Fibroblast of skin of abdomen (primary cell): ENCODE results near the gene CHI3L2.

Experiments used
- DNase-seq: peaks from one replicate; pipeline ENCODE4 v3.0.0-alpha.2; 2013

CHI3L2 gene

DNA sequence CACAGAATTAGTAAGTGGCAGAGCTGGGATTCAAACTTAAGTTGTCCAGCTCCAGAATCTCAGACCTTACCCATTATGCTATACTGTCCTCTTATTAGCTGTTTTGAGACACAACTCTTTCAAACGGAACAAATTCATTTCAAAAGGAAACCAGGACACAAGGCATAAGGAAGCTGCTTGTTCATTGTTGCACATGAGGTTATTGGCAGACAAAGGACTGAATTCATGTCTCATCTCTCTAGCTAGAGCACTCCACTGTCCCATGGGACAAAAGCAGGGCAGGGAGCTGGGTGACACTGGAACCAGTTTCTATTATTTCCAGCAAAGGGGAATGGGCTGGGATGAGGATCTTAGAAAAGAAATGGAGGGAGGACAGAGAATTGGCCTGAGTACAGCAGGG is 26.4 kb downstream of the CHI3L2 start:
- no peak for DNase-seq

DNA sequence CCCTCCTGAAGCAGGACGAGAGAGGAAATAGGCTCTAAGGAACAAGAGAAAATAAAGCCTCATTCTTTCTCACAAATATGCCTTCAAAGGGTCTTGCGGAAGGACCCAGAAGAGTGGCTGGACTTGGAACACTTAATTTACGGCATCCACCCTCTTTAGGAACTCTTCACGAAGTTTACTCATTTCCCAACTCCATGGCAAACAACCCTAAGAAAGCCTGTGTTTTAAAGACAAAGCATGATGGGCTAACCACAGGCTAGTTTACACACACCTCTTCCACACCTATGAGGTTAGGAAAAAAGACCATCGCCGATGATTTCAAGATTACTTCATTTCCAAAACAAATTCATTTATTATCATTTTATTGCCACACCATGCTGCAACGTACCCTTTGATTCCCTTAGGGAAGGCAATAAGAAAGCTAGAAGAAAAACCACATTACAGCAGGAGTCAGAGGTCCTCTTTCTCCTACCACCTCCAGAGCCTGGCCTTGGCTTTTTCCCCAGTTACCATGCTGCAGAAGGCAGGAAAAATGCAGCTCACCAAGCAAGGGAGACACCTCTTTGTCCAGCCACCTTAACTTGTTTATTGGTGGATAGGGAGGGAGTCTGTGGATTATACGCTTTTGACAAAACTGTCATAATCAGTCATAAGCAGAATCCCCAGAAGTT is 29.6 kb downstream of the CHI3L2 start:
- no peak for DNase-seq

DNA sequence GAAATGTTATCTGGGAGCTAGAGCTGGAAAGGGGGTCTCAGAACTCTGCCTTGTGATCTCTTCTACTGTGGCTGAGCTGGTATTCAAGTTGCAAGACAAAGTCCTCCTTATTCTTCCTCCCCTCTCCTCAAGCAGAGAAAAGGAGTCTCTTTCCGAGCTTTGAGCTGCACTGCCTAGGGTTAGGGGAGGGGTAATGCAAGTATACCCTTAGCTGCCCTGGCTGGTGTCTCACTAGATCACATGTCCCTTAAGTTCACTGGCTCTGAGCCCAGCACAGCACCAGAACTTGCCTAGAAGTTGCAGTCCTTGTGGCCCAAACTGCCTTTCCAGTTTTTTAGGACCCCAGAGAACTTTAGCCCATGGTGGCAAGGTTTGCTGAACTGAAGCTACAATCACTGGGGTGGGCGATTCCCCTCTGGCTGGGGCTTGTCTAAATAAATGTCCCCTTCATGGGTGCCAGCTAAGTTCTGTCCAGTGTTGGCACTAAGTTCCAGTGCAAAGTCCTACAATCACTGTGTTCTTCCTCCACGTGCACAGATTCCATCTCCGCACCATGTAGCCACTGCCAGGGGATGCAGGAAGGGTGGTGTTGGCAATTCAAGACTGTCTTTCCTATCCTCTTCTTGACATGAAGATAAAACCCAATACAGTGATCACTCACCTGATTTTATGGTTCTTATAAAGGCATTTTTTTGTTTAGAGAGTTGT is 40.4 kb downstream of the CHI3L2 start:
- DNase-seq = no peak

DNA sequence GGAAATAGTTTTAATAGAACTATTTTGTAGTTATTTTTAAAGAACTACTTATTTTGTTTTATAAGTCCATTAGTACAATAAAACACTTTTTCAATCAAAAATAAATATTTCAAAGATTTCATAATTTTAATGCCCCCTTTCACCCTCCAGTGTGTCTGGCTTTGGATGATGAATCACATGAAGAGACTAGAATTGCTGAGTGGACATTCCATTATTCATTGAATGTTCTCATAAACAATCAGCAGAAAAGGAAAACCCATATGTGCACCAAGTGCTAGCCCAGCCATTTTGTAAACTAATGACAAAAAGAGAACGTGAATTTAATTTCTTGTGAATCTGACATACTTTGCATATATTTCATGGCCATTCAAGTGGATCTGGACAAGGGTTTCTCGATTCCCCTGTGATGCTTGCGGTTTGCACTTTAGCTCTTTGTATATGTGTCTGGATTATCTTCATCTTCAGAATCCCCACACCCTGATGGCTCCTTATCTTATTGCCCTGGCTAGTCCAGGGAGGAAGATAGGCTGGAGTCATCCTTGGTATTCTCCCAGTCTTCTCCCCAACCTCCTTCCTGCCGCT is 42.4 kb downstream of the CHI3L2 start:
- DNase-seq = no peak

DNA sequence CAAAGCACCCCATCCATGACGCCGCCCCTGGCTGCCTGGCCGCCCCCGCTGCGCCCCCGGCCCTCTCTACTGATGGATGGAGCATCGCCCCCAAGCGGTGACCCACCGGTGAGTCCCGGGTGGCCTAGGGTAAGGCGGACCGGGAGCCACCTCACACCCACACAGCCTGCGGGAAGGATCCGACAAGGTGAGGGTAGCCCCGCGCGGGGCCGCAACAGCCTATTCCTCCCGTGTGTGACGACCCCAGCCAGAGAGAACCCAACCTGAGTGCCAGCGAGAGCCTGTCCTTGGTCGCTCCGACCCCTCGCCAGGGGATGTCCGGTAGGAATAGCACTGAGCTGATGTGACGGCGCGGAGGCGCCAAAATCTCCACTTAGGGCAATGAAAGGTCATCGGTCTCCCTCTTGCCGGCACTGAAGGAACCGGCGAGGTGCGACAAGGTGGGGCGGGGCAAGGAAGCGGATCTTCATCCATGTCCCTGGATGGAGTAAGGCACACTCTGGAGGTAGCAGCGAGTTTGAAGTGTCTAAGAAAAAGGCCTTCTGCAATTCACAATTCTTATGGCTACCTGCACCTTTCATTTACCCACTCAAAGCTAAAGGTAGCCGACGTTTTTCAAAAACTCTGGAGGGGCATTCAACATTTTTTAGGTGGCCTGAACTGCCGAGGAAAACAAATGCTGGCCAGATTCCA is 43.4 kb downstream of the CHI3L2 start:
- DNase-seq = no peak

DNA sequence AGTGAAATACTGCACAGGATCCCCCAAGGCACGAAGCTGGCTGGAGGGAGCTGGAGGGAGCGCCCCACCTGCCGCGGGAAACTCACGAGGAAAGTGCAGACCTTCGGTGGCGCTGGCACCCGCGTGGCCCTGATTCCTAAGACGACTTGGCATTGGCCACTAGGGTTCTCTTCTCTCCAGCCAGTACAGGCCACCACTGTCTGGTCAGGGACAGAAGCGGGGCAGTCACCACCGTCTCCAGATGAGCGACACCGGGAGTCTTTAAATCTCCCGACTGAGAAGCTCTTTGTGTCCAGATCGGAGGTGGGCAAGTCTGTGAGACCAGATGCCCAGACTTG is 43.9 kb downstream of the CHI3L2 start:
- no peak for DNase-seq

DNA sequence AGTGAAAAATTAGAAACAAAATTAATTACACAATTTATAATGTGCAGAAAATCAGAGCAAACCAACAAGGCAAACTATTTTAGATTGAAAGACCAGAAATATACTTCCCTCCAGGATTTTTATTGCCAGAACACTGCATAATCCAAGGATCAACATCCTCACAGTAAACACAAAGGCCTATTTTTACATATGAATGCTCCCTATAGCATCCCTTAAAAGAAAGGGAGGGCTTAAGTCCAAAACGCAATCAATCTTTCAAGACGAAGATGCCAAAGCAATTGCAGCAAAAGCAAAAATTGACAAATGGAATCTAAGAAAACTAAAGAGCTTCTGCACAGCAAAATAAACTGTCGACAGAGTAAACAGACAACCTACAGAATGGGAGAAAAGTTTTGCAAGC is 44.6 kb downstream of the CHI3L2 start:
- DNase-seq = no peak

DNA sequence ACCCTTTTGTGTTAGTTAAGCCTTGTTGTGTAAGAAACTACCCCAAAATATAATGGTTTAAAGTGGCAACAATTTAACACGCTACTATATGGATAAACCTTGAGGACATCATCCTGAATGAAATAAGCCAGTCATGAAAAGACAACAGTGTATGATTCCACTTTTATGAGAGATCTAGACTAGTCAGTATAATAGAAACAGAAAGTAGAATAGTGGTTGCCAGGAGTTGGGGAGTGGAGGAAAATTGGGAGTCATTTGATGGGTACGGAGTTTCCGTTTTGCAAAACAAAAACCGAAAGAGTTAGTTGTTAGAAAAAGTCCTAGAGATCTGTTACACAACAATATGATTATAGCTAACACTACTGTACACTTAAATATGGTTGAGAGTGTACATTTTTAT is 47.1 kb downstream of the CHI3L2 start:
- no peak for DNase-seq

DNA sequence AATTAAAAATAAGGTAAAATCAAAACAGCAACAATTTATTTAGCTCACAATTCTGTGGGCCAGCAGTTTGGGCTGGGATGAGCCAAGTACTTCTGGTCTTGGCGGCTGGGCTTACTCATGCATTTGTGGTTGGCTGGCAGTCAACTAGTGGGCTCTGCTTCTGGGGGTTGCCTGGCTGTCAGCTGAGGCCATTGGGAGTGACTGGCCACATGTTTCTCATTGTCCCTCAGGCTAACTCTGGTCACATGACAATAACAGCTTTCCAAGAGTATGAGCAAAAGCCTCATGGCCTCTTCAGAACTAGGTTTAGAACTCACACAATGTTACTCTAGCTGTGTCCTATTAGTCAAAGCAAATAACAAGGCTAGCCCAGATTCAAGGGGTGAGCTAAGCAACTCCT is 47.6 kb downstream of the CHI3L2 start:
- peak; percentile 44 for DNase-seq

DNA sequence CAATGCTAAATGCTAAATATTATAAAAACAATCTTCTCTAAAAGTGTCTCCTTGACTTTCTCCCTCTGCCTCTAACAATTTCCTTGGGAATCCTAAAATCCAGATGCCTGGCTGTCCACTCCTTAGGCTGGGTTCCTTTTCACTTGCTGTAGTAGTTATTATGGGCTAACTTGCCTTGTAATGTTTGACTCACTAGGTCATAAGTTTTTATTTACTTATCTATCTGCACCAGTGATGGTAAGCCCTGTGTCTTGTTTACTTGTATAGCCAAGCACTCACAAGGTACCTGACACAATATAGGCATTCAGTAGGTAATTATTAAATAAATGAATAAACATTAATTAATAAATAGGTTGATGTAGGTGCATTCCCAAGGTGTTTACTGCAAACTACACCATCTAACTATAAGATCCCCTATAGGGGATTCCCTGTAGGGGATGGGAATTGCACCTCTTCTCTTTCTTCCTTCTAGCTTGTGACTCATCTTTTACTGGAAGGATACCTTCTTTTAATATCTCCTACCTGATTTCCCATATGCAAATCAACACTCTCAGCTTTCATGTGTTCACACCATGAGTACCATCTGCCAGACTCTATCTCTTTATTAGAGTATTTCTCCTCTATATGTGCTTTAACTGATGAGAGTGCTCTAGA is 48.4 kb downstream of the CHI3L2 start:
- DNase-seq = no peak

DNA sequence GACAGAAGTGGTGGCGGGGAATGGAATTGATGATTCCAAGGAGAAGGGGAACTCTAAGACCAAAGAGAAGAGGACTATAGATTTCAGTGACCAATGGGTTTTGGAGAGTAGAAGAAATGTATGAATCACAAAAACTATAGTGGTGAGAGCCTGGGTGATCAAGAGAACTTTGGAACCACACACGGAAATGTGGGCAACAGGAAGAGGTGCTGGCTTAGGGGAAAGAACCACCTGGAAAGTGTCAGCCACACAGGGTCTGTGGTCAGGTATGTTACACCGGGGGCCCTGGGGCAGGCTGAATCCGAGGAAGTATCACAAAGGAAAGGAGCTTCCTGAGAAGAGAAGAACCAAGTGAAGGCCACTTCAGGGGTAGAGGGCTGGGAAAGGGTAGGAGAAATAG is 51.6 kb downstream of the CHI3L2 start:
- DNase-seq = no peak

DNA sequence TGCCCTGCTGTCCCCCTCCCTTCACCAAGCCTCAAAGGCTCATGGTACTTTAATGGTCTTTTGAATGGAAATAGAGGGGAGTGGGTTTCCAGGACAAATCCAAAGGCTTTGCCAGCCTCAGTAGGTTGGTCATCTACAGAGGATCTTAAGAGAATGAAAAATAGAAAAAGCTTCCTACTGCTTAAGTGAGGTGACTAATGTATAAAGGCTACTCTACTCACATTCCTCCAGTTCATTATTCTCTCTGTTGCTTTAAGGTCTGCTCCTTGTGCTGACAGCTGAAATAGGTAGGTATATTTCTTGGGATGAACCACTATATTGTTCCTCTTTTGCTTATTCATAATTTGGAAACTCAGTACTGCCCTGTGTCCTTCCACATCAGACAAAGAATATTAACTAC is 52.8 kb downstream of the CHI3L2 start:
- DNase-seq = no peak

DNA sequence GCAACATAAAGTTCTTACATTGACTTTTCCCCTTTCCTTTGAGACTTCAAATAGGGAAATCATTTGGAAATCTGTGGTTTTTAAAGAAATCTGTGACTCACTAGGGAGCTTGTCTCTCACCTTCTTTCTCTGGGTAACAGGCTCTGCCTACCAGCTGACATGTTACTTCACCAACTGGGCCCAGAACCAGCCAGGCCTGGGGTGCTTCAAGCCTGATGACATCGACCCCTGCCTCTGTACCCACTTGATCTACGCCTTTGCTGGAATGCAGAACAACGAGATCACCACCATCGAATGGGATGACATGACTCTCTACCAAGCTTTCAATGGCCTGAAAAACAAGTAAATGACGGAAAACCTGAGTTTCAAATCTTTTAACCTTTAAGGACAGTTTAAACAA is 53.9 kb downstream of the CHI3L2 start:
- DNase-seq = no peak

DNA sequence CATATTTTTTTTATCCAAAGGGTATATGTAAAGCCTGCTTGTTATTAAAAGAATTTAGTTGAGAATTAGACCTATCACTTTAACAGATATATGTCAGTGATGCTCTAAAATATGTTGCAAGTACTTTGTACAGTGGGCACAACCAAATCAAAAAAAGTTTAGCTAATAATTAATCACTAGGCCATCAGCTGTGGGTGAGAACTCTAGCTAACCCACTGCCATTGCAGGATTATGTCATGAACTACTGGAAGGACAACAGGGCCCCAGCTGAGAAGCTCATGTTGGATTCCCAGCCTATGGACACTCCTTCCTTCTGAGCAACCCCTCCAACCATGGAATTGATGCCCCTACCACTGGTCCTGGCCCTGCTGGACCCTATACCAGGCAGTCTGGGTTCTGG is 56.3 kb downstream of the CHI3L2 start:
- no peak for DNase-seq

DNA sequence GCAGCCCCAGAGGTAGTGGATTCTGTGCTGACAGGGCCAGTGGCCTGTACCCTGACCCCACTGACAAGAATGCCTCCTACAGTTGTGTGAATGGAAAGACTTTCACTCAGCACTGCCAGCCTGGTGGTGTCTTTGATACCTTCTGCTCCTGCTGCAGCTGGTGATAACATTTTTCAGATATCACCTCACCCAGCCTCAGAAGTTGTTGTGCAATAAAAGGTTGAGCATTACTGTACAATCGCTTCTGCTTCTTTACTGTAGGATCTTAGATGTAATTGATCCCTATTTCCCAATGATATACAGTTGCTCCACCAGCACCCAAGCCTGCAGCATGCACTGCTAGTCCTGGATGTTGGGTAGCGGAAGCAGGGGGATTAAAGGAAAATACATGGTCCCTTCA is 58.4 kb downstream of the CHI3L2 start:
- no peak for DNase-seq

DNA sequence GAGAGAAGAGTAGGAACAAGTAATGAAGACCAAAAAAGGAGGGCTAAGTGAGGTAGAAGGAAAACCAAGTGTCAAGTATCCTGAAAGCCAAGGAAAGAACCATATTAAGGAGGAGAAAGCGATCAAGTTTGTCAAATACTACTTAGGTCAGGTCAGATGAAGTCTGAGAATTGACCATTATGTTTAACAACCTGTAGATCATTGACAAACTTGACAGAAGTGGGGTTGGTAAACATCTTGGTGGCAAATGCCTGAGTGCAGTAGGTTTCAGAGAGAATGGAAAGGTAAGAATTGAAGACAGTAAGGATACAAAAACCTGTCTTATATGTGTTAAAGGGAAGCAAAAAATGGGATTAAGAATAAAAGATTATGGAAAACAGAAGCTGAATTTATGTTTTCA is 59.4 kb downstream of the CHI3L2 start:
- DNase-seq = no peak

DNA sequence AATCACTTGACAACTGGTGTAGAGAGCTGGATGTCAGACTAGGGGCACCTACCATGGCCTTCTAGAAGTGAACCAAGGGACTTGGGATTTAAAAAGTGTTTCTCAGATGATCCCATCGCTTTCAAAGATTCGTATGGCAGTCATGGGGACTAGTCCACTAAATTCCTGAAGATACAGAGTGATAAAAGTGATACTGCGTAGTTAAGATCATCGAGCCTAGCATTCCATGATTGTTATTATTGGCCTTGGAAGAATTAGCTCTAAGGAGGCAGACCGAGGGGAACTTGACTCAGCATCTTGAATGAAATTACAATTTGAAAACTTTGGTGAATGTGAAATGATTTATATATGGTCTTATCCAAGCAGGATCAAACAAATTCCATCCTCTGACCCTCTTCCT is 61.9 kb downstream of the CHI3L2 start:
- no peak for DNase-seq

DNA sequence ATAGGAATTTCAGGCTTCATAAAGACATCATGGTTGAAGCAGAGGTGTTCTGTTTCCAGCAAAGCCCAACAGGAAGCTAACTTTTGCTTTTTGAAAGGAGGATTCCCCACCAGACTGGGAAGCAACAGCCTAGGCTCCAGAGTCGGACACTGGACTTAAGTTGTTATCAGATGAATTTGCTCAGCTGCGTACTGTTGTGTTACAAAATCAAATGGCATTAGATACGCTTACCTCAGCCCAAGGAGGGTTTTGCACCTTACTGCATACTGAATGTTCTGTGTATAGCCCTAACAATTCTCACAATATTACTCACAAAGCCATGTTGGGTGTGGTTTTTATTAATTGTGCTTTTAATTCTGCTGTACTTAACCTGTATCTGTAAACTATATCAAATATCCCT is 62.6 kb downstream of the CHI3L2 start:
- no peak for DNase-seq

DNA sequence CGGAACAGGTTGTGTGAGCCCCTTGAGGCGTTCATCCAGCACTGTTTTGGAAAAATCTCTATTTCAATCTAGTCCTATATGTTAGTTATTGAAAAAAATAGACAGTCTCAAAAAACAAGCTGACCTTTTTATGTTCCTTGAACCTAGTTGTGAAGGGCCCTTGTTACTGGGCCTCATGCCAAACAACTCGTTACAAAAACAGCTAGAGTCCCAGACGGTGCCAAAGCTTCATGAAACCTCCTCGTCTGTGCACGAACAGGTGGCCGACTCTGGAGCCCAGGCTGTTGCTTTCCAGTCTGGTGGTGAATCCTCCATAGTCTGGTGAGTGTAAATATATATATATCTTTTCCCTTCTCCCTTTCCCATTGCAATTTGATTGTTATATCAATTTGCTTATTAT is 63.1 kb downstream of the CHI3L2 start, which contains the start of gene CHIA:
Gene CHIA, plus strand, starts transcription at position 222 of the 400 bp plus-strand sequence. CDS start 19,617 bp downstream, outside the sequence.
- DNase-seq = no peak
